ENCODE results near the gene FAM20C.

DNA sequence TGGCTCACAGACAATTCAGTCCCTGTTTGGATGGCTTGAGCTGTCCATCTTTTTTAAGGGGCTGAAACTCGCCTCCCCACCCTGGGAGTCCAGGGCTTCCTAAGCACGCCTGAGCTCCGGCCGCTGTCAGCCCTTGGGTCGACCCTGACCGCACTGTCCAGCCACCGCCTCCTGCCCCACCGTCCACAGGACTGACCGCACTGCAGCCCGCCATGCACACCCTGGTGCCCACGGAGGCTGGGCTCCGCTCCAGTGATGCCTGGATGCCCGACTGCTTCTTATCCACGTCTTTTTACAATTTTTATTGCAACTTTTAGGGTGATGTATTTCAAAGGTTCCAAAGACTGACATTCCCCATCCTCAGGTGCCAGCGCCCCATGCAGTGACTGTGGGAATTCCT is 58.2 kb downstream of the FAM20C start:
- TF ChIP-seq POLR2AphosphoS5 (IDR thresholded peaks at IDR 0.05; ENCODE audit: low read depth): no peak
- TF ChIP-seq, protein P1, sequence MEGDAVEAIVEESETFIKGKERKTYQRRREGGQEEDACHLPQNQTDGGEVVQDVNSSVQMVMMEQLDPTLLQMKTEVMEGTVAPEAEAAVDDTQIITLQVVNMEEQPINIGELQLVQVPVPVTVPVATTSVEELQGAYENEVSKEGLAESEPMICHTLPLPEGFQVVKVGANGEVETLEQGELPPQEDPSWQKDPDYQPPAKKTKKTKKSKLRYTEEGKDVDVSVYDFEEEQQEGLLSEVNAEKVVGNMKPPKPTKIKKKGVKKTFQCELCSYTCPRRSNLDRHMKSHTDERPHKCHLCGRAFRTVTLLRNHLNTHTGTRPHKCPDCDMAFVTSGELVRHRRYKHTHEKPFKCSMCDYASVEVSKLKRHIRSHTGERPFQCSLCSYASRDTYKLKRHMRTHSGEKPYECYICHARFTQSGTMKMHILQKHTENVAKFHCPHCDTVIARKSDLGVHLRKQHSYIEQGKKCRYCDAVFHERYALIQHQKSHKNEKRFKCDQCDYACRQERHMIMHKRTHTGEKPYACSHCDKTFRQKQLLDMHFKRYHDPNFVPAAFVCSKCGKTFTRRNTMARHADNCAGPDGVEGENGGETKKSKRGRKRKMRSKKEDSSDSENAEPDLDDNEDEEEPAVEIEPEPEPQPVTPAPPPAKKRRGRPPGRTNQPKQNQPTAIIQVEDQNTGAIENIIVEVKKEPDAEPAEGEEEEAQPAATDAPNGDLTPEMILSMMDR (IDR thresholded peaks at IDR 0.05; ENCODE audit: insufficient read depth, low read length): no peak
- TF ChIP-seq, protein P2, sequence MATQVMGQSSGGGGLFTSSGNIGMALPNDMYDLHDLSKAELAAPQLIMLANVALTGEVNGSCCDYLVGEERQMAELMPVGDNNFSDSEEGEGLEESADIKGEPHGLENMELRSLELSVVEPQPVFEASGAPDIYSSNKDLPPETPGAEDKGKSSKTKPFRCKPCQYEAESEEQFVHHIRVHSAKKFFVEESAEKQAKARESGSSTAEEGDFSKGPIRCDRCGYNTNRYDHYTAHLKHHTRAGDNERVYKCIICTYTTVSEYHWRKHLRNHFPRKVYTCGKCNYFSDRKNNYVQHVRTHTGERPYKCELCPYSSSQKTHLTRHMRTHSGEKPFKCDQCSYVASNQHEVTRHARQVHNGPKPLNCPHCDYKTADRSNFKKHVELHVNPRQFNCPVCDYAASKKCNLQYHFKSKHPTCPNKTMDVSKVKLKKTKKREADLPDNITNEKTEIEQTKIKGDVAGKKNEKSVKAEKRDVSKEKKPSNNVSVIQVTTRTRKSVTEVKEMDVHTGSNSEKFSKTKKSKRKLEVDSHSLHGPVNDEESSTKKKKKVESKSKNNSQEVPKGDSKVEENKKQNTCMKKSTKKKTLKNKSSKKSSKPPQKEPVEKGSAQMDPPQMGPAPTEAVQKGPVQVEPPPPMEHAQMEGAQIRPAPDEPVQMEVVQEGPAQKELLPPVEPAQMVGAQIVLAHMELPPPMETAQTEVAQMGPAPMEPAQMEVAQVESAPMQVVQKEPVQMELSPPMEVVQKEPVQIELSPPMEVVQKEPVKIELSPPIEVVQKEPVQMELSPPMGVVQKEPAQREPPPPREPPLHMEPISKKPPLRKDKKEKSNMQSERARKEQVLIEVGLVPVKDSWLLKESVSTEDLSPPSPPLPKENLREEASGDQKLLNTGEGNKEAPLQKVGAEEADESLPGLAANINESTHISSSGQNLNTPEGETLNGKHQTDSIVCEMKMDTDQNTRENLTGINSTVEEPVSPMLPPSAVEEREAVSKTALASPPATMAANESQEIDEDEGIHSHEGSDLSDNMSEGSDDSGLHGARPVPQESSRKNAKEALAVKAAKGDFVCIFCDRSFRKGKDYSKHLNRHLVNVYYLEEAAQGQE (IDR thresholded peaks at IDR 0.05; ENCODE audit: insufficient replicate concordance, low read depth): no peak
- no peak for TF ChIP-seq SPI1 (IDR thresholded peaks at IDR 0.05; ENCODE audit: borderline replicate concordance, low read depth)

Data from HL-60 (cell line).